C4-2B (cell line): Measurements from ENCODE around the gene LRRC41.
"Not testable (repeated sequence)": the region's sequence is repeated elsewhere in the genome, so short reads cannot be mapped to it uniquely, and the experiment has no call there.

Source experiments
- ZFX ChIP-seq: fragments of 450-650 bp; IDR thresholded peaks from 2 replicates; pipeline ENCODE4 v1.6.1; 2017
- TF ChIP-seq, protein P1 (sequence below): fragments of 450-650 bp; conservative IDR thresholded peaks from 2 replicates; pipeline ENCODE4 v1.5.1; 2017; ENCODE audit warnings: mild to moderate bottlenecking

DNA sequence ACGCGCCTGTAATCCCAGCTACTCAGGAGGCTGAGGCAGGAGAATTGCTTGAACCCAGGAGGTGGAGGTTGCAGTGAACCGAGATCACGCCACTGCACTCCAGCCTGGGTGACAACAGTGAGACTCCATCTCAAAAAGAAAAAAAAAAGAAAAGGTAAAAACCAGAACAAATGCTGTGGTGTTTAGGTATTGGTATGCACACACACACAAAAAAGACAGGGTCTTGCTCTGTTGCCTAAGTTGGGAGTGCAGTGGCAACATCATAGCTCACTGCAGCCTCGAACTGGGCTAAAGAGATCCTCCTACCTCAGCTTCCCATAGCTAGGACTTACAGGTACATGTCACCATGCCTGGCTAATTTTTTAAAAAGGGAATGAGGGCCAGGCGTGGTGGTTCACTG is 15.9 kb upstream of the LRRC41 start:
- TF ChIP-seq, protein P1, sequence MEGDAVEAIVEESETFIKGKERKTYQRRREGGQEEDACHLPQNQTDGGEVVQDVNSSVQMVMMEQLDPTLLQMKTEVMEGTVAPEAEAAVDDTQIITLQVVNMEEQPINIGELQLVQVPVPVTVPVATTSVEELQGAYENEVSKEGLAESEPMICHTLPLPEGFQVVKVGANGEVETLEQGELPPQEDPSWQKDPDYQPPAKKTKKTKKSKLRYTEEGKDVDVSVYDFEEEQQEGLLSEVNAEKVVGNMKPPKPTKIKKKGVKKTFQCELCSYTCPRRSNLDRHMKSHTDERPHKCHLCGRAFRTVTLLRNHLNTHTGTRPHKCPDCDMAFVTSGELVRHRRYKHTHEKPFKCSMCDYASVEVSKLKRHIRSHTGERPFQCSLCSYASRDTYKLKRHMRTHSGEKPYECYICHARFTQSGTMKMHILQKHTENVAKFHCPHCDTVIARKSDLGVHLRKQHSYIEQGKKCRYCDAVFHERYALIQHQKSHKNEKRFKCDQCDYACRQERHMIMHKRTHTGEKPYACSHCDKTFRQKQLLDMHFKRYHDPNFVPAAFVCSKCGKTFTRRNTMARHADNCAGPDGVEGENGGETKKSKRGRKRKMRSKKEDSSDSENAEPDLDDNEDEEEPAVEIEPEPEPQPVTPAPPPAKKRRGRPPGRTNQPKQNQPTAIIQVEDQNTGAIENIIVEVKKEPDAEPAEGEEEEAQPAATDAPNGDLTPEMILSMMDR = not testable (repeated sequence)
- TF ChIP-seq ZFX = not testable (repeated sequence)
